ENCODE data around the gene KCTD17.

KCTD17 gene, protein sequence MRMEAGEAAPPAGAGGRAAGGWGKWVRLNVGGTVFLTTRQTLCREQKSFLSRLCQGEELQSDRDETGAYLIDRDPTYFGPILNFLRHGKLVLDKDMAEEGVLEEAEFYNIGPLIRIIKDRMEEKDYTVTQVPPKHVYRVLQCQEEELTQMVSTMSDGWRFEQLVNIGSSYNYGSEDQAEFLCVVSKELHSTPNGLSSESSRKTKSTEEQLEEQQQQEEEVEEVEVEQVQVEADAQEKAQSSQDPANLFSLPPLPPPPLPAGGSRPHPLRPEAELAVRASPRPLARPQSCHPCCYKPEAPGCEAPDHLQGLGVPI

DNA sequence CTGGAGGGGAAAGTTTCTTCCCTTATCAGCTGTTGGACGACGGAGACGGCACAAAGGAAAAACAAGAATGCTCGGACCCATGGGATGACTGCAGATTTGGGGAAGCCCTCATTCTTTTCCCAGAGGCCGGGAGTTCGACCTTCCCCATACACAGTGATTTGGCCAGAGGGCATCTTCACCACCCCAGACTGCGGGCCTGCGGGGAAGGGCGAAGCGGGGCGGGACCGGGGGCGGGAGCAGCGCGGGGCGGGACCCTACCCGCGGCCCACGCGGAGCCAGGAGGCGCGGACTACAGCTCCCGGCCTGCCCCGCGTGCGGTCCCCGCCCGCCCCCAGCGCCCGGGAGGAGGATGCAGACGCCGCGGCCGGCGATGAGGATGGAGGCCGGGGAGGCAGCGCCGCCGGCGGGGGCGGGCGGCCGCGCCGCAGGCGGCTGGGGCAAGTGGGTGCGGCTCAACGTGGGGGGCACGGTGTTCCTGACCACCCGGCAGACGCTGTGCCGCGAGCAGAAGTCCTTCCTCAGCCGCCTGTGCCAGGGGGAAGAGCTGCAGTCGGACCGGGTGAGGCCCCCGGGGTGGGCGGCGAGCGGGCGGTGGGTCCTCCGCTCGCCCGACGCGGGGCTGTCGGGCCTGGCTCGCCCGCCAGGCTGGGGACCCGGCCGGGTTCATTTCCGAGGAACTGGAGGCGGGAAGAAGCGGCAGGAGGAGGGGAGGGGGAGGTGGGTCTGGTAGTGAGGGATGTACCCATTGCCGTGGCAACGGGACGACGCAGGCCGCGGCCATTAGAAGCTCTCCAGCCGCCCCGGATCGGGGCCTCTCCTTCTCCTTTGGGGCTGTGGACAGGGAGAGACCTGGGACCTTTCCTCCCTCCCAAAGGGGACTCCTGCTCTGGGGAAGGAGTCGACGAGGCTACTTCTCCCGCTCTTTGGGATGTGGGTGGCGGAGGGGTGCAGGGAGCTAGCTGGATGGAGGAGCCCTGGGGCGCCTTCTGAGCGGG, at the start of gene KCTD17:
Gene KCTD17 (plus strand): TSS at position 352 of the 995 bp plus-strand sequence. CDS start 19 bp downstream, at position 371.
- peak within 1 kb of the TSS; percentile 77 for H3K4me3 Mint-ChIP-seq
- DNase-seq (ENCODE audit: low spot score in 2 of 2) (peak; percentile 40 to 44), ATAC-seq (replicated peaks; ENCODE audit: extremely low read depth, poor library complexity, severe bottlenecking) (peak; percentile 99)
- peaks cover 4% of the 10 kb centered on the region for H3K36me3 Mint-ChIP-seq (ENCODE audit: insufficient read depth)
- H3K4me1 Mint-ChIP-seq: peaks cover 7% of the 10 kb centered on the region
- H3K27me3 Mint-ChIP-seq: no peaks in the 10 kb centered on the region
- peak within 1 kb of the TSS; percentile 49 for H3K27ac Mint-ChIP-seq (ENCODE audit: low read depth)
- H3K9me3 Mint-ChIP-seq: no peaks in the 10 kb centered on the region

GRCh38 chr22:37001826-37002225, 49.7 kb upstream of the KCTD17 start:
- H3K4me3 Mint-ChIP-seq: no peak overlapping the region
- no peak overlapping the region for H3K27ac Mint-ChIP-seq (ENCODE audit: low read depth)
- no peak for DNase-seq (ENCODE audit: low spot score in 2 of 2)
- no peaks in the 10 kb centered on the region for H3K9me3 Mint-ChIP-seq
- no peaks in the 10 kb centered on the region for H3K36me3 Mint-ChIP-seq (ENCODE audit: insufficient read depth)
- ATAC-seq (replicated peaks; ENCODE audit: extremely low read depth, poor library complexity, severe bottlenecking): no peak
- H3K27me3 Mint-ChIP-seq: peaks cover 68% of the 10 kb centered on the region
- no peaks in the 10 kb centered on the region for H3K4me1 Mint-ChIP-seq

GRCh38 chr22:37002633-37003032, 48.9 kb upstream of the KCTD17 start:
- H3K4me1 Mint-ChIP-seq: no peaks in the 10 kb centered on the region

GRCh38 chr22:37007651-37008050, 43.9 kb upstream of the KCTD17 start:
- ATAC-seq (replicated peaks; ENCODE audit: extremely low read depth, poor library complexity, severe bottlenecking) (no peak), DNase-seq (ENCODE audit: low spot score in 2 of 2) (no peak)
- no peaks in the 10 kb centered on the region for H3K4me1 Mint-ChIP-seq

More at GRCh38 chr22:37002633-37003032, 48.9 kb upstream of the KCTD17 start:
- Mint-ChIP-seq H3K36me3 (ENCODE audit: insufficient read depth) (no peaks in the 10 kb centered on the region), H3K4me3 (no peak overlapping the region), H3K27ac (ENCODE audit: low read depth) (no peak overlapping the region), H3K9me3 (no peaks in the 10 kb centered on the region), H3K27me3 (peaks cover 75% of the 10 kb centered on the region)
- DNase-seq (ENCODE audit: low spot score in 2 of 2): no peak
- ATAC-seq (replicated peaks; ENCODE audit: extremely low read depth, poor library complexity, severe bottlenecking): no peak

DNA sequence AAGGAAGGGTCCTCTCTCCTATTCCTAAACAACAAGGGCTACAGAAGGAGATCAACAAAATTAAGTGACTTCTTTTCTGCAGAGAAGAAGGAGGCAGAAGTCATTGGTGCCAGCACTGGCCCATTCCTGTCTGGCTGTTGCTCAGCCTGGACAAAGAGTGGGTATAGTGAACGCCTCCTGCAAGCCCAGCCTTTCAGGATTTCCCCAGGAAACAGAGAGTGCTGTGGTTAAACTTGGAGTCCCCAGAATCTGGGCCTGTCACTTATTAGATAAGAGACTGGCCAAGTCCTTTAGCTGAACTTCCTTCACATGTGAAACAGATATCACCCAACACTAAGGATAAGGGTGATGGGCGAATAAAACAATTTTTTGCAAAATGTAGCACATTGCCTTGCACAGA, 43.2 kb upstream of the KCTD17 start:
- ATAC-seq (replicated peaks; ENCODE audit: extremely low read depth, poor library complexity, severe bottlenecking): no peak
- Mint-ChIP-seq H3K27me3 (peaks cover 62% of the 10 kb centered on the region), H3K4me3 (no peak overlapping the region), H3K36me3 (ENCODE audit: insufficient read depth) (peaks cover 2% of the 10 kb centered on the region), H3K27ac (ENCODE audit: low read depth) (no peak overlapping the region), H3K9me3 (no peaks in the 10 kb centered on the region), H3K4me1 (no peaks in the 10 kb centered on the region)
- no peak for DNase-seq (ENCODE audit: low spot score in 2 of 2)

More at GRCh38 chr22:37007651-37008050, 43.9 kb upstream of the KCTD17 start:
- H3K36me3 Mint-ChIP-seq (ENCODE audit: insufficient read depth): peaks cover 2% of the 10 kb centered on the region
- peaks cover 69% of the 10 kb centered on the region for H3K27me3 Mint-ChIP-seq
- no peak overlapping the region for H3K4me3 Mint-ChIP-seq
- no peaks in the 10 kb centered on the region for H3K9me3 Mint-ChIP-seq
- no peak overlapping the region for H3K27ac Mint-ChIP-seq (ENCODE audit: low read depth)

DNA sequence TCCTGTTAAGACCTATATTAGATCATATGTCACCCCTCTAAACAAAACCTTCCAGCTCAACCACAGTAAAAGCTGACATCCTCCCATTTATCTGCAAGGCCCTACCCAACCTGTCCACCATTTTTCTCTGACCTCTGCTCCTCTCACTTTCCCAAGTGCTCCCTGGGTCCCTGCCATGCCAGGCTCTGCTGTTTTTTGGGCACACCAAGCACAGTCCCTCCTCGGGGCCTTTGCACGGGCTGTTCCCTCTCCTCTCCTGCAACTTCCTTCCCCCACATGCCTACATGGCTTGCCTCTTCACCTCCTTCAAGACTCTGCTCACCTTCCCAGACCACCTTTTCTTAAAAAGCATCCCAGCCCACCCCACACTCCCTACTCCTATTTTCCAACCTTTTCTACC, 42.1 kb upstream of the KCTD17 start:
- peaks cover 2% of the 10 kb centered on the region for H3K36me3 Mint-ChIP-seq (ENCODE audit: insufficient read depth)
- ATAC-seq (replicated peaks; ENCODE audit: extremely low read depth, poor library complexity, severe bottlenecking) (no peak), DNase-seq (ENCODE audit: low spot score in 2 of 2) (no peak)
- peaks cover 50% of the 10 kb centered on the region for H3K27me3 Mint-ChIP-seq
- H3K4me1 Mint-ChIP-seq: no peaks in the 10 kb centered on the region
- H3K27ac Mint-ChIP-seq (ENCODE audit: low read depth): no peak overlapping the region
- H3K9me3 Mint-ChIP-seq: no peaks in the 10 kb centered on the region
- H3K4me3 Mint-ChIP-seq: no peak overlapping the region

GRCh38 chr22:37010174-37010573, 41.4 kb upstream of the KCTD17 start:
- H3K4me3 Mint-ChIP-seq: no peak overlapping the region
- H3K27ac Mint-ChIP-seq (ENCODE audit: low read depth): no peak overlapping the region
- H3K9me3 Mint-ChIP-seq: no peaks in the 10 kb centered on the region
- H3K4me1 Mint-ChIP-seq: no peaks in the 10 kb centered on the region
- DNase-seq (ENCODE audit: low spot score in 2 of 2) (no peak), ATAC-seq (replicated peaks; ENCODE audit: extremely low read depth, poor library complexity, severe bottlenecking) (no peak)
- peaks cover 45% of the 10 kb centered on the region for H3K27me3 Mint-ChIP-seq
- H3K36me3 Mint-ChIP-seq (ENCODE audit: insufficient read depth): peaks cover 2% of the 10 kb centered on the region

DNA sequence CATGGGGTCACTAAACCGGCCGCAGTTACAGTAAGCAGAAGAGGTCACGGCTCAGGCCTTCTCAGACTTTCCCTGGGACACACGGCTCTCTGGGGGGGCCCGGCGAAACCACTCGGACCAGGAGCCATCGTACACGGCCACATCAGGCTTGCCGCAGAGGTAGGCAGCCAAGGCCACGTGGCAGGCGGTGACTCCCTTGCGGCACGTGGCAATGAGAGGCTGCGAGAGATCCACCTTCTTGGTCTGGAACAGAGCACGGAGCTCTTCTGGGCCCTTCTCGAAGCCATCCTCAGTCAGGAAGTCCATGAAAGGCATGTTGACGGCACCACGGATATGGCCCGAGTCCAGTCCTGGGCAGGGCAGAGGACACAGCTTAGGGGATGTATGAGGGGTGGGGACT, 40.6 kb upstream of the KCTD17 start:
- no peak for DNase-seq (ENCODE audit: low spot score in 2 of 2)
- Mint-ChIP-seq H3K4me1 (no peaks in the 10 kb centered on the region), H3K4me3 (no peak overlapping the region), H3K36me3 (ENCODE audit: insufficient read depth) (peaks cover 2% of the 10 kb centered on the region), H3K27ac (ENCODE audit: low read depth) (no peak overlapping the region), H3K27me3 (peaks cover 37% of the 10 kb centered on the region), H3K9me3 (no peaks in the 10 kb centered on the region)
- no peak for ATAC-seq (replicated peaks; ENCODE audit: extremely low read depth, poor library complexity, severe bottlenecking)

- Mint-ChIP-seq H3K4me3 (no peak overlapping the region), H3K4me1 (no peaks in the 10 kb centered on the region), H3K36me3 (ENCODE audit: insufficient read depth) (peaks cover 3% of the 10 kb centered on the region), H3K27ac (ENCODE audit: low read depth) (no peak overlapping the region), H3K27me3 (peaks cover 32% of the 10 kb centered on the region), H3K9me3 (no peaks in the 10 kb centered on the region)
- ATAC-seq (replicated peaks; ENCODE audit: extremely low read depth, poor library complexity, severe bottlenecking) (no peak), DNase-seq (ENCODE audit: low spot score in 2 of 2) (no peak)
Observed at GRCh38 chr22:37011472-37011871, 40.1 kb upstream of the KCTD17 start.

DNA sequence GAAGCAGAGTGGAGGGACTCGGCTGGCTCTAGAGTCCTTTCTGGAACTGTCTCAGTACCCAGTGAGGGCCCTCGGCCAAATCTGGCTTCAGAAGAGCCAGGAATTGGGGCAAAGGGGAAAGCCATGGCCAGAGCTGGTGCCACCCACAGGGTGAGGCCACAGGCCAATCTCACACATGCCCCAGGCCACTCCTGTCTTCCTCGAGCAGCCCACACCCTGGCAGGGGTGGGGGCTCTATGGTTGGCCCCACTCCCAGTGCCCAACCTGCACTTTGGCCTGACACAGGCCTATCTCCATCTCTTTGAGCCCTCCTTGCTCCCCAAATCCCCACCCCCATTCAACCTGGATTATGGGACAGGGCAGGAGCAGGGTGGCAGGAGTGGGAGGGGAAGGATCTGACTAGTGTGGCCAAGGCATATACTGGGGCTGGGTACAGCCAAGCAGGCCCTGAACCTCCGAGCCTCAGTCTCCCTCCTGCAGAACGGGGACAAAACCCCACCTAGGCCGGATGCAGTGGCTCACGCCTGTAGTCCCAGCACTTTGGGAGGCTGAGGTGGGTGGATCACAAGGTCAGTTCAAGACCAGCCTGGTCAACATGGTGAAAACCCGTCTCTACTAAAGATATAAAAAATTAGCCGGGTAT, 39.2 kb upstream of the KCTD17 start:
- H3K36me3 Mint-ChIP-seq (ENCODE audit: insufficient read depth): peaks cover 4% of the 10 kb centered on the region
- no peak for ATAC-seq (replicated peaks; ENCODE audit: extremely low read depth, poor library complexity, severe bottlenecking)
- no peak for DNase-seq (ENCODE audit: low spot score in 2 of 2)
- H3K27ac Mint-ChIP-seq (ENCODE audit: low read depth): no peak overlapping the region
- no peak overlapping the region for H3K4me3 Mint-ChIP-seq
- no peaks in the 10 kb centered on the region for H3K9me3 Mint-ChIP-seq
- no peaks in the 10 kb centered on the region for H3K4me1 Mint-ChIP-seq
- H3K27me3 Mint-ChIP-seq: peaks cover 23% of the 10 kb centered on the region

GRCh38 chr22:37012956-37013355, 38.6 kb upstream of the KCTD17 start:
- no peak overlapping the region for H3K27ac Mint-ChIP-seq (ENCODE audit: low read depth)
- DNase-seq (ENCODE audit: low spot score in 2 of 2) (no peak), ATAC-seq (replicated peaks; ENCODE audit: extremely low read depth, poor library complexity, severe bottlenecking) (no peak)
- peaks cover 3% of the 10 kb centered on the region for H3K36me3 Mint-ChIP-seq (ENCODE audit: insufficient read depth)
- H3K4me1 Mint-ChIP-seq: no peaks in the 10 kb centered on the region
- H3K9me3 Mint-ChIP-seq: no peaks in the 10 kb centered on the region
- H3K4me3 Mint-ChIP-seq: no peak overlapping the region
- H3K27me3 Mint-ChIP-seq: peaks cover 17% of the 10 kb centered on the region

DNA sequence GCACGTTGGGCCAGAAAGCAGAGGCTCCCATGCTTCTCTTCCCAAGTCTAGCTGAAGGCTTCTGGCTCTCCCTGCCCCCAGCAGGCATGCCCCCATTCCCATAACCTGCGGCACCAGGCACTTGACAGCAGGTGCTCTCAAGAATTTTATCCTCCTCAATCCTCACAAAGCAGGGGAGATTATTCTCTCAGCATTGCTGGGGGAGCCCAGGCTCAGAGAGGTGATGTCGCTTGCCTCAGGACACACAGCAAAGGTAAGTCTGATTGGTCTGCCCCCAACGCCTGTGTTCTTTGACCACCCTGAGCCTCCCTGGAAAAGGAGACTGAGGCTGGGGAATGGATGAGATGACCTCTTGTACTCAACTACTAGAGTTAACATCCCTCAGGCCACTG, 37.1 kb upstream of the KCTD17 start:
- H3K27ac Mint-ChIP-seq (ENCODE audit: low read depth): no peak overlapping the region
- H3K27me3 Mint-ChIP-seq: peaks cover 12% of the 10 kb centered on the region
- no peaks in the 10 kb centered on the region for H3K9me3 Mint-ChIP-seq
- DNase-seq (ENCODE audit: low spot score in 2 of 2): no peak
- no peaks in the 10 kb centered on the region for H3K4me1 Mint-ChIP-seq
- ATAC-seq (replicated peaks; ENCODE audit: extremely low read depth, poor library complexity, severe bottlenecking): no peak
- peaks cover 2% of the 10 kb centered on the region for H3K36me3 Mint-ChIP-seq (ENCODE audit: insufficient read depth)
- H3K4me3 Mint-ChIP-seq: no peak overlapping the region
